Measurements from ENCODE around the gene PPP2R2D. TPM values are rescaled to one million over a fixed set of nuclear protein-coding genes. Genes with fewer than 3 reads are reported as not detected.

The PPP2R2D gene
- total and polyA plus RNA-seq, 2 experiments from 2014 or later, result 25.9 to 32.1 TPM

GRCh38 chr10:131997366-131998049 is 96.7 kb downstream of the PPP2R2D start:
- DNase-seq (ENCODE audit: low spot score), result peak; percentile 90
- no peaks in the 10 kb centered on the region for H3K9me2 ChIP-seq (replicated peaks; ENCODE audit: insufficient read depth)
- no peaks in the 10 kb centered on the region for H3K9me3 ChIP-seq (ENCODE audit: low read depth)
- peak overlapping the region; percentile 17 for H2AFZ ChIP-seq
- WGBS (ENCODE audit: low lambda C conversion rate, missing lambda C conversion rate), result 23% methylated on average over 13 of the region's 13 CpGs
- peak overlapping the region; percentile 90 for H3K27ac ChIP-seq
- H3K36me3 ChIP-seq (replicated peaks; ENCODE audit: insufficient read depth, low read depth), result no peaks in the 10 kb centered on the region
- H3K4me1 ChIP-seq (ENCODE audit: insufficient read depth), result peaks cover 21% of the 10 kb centered on the region
- no peak overlapping the region for H3K4me3 ChIP-seq
- no peaks in the 10 kb centered on the region for H3K79me2 ChIP-seq
- H3K27me3 ChIP-seq, result no peaks in the 10 kb centered on the region
- peak overlapping the region; percentile 62 for H3K4me2 ChIP-seq
- no peaks in the 10 kb centered on the region for H4K20me1 ChIP-seq (ENCODE audit: insufficient read depth, poor library complexity, severe bottlenecking)
- TF ChIP-seq EZH2 (IDR thresholded peaks at IDR 0.05; ENCODE audit: borderline replicate concordance) (no peak), EZH2phosphoT487 (IDR thresholded peaks at IDR 0.05; ENCODE audit: low read depth, severe bottlenecking, unreplicated experiment) (no peak), CTCF (IDR thresholded peaks at IDR 0.05; ENCODE audit: poor library complexity) (no peak)

DNA sequence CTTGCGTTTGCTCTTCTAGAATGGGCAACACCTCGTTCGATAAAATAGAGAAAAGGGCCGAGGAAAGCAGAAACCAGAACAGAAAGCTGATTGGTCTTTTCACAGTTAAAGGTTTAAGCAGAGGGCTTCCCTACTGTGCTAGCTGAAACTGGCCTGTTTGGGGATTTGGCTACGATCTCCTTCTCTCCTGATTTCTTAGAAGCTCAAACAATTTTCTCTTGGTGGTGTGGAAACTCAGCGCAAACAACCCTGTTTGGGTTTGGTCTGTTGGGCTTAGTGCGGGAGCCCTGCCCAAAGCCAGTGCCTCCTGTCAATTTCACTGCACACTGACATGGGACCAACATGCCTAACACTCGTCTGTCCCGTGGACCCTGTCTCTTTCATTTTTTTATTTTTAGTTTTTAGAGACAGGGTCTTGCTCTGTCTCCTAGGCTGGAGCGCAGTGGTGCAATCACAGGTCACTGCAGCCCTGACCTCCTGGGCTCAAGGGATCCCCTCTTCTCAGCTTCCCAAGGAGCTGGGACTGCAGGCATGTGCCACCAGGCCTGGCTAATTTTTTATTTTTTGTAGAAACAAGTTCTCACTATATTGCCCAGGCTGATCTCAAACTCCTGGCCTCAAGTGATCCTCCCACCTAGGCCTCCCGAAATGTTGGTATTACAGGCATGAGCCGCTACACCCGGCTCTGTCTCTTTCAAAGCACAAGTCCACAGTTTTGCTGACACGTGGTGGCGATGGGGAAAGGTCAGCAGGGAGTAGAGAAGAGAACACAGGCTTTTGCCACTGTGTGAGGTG is 97.4 kb downstream of the PPP2R2D start:
- no peak for DNase-seq (ENCODE audit: low spot score)
- H3K79me2 ChIP-seq, result no peaks in the 10 kb centered on the region
- peak overlapping the region; percentile 90 for H3K27ac ChIP-seq
- H3K27me3 ChIP-seq, result no peaks in the 10 kb centered on the region
- no peak overlapping the region for H3K4me3 ChIP-seq
- no peaks in the 10 kb centered on the region for H3K36me3 ChIP-seq (replicated peaks; ENCODE audit: insufficient read depth, low read depth)
- 57% methylated on average over 15 of the region's 15 CpGs for WGBS (ENCODE audit: low lambda C conversion rate, missing lambda C conversion rate)
- peaks cover 21% of the 10 kb centered on the region for H3K4me1 ChIP-seq (ENCODE audit: insufficient read depth)
- H3K9me2 ChIP-seq (replicated peaks; ENCODE audit: insufficient read depth), result no peaks in the 10 kb centered on the region
- TF ChIP-seq CTCF (IDR thresholded peaks at IDR 0.05; ENCODE audit: poor library complexity) (no peak), EZH2phosphoT487 (IDR thresholded peaks at IDR 0.05; ENCODE audit: low read depth, severe bottlenecking, unreplicated experiment) (no peak), EZH2 (IDR thresholded peaks at IDR 0.05; ENCODE audit: borderline replicate concordance) (no peak)
- H4K20me1 ChIP-seq (ENCODE audit: insufficient read depth, poor library complexity, severe bottlenecking), result no peaks in the 10 kb centered on the region
- H3K9me3 ChIP-seq (ENCODE audit: low read depth), result no peaks in the 10 kb centered on the region
- H2AFZ ChIP-seq, result peak overlapping the region; percentile 17
- H3K4me2 ChIP-seq, result peak overlapping the region; percentile 57

DNA sequence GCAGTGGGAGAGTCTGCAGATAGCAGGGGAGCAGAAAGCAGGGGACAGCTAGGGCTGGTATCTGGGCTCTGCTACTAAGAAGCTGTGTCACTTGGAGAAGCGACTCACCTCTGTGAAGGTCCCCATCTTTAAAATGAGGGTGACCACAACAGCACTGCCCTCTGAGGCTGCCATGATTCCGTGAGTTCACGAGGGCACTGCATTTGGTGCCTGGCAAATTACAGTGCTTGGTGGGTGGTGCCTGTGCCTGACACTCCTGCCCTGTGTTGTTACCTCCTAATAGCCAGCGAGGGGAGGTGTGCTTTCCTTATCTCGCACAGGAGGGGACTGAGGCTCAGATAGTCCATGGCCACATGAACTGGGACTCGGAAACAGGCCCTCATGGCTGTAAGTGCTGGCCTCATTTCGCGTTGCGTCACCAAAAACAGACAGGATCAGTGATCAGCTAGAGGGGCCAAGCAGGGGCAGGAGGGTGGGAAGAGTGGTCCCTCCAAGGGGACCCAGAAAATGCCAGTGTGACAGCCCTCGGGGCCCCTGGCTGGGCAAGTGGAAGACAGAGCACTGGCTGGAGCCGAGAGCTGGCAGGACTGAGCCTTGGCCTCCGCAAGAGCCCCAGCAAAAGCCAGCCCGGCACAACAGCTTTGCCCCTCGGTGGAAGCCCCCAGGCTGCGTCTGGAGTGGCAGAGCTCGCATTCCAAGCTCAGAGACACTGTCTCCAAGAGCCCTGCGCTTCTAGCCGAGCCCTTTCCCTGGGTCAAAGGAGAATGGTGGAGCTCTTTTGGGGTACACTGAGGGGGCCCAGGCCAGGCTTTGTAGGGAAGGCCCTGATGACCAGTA is 98.3 kb downstream of the PPP2R2D start:
- Histone ChIP-seq H3K4me1 (ENCODE audit: insufficient read depth) (peaks cover 21% of the 10 kb centered on the region), H3K4me3 (no peak overlapping the region), H3K9me2 (replicated peaks; ENCODE audit: insufficient read depth) (no peaks in the 10 kb centered on the region), H4K20me1 (ENCODE audit: insufficient read depth, poor library complexity, severe bottlenecking) (no peaks in the 10 kb centered on the region), H2AFZ (no peak overlapping the region), H3K27me3 (no peaks in the 10 kb centered on the region), H3K79me2 (no peaks in the 10 kb centered on the region), H3K9me3 (ENCODE audit: low read depth) (no peaks in the 10 kb centered on the region), H3K36me3 (replicated peaks; ENCODE audit: insufficient read depth, low read depth) (no peaks in the 10 kb centered on the region), H3K4me2 (no peak overlapping the region), H3K27ac (peak overlapping the region; percentile 90)
- DNase-seq (ENCODE audit: low spot score), result no peak
- WGBS (ENCODE audit: low lambda C conversion rate, missing lambda C conversion rate), result 80% methylated on average over 18 of the region's 18 CpGs
- no peak for TF ChIP-seq EZH2phosphoT487 (IDR thresholded peaks at IDR 0.05; ENCODE audit: low read depth, severe bottlenecking, unreplicated experiment)
- TF ChIP-seq EZH2 (IDR thresholded peaks at IDR 0.05; ENCODE audit: borderline replicate concordance), result no peak
- no peak for TF ChIP-seq CTCF (IDR thresholded peaks at IDR 0.05; ENCODE audit: poor library complexity)

Measured in hepatocyte (in vitro differentiated cells).